Upper lobe of left lung (tissue), 4 donors: Measurements from ENCODE around the gene SERTAD1.

Experiments used
- CTCF ChIP-seq, 6 experiments: fragments of 450-650 bp in 4 of 6; fragments of 200-600 bp in 2 of 6; sonication (generic) in 2 of 6; IDR thresholded peaks; one replicate each; pipeline ENCODE4 v1.5.1; 2016 to 2019; ENCODE audit warnings: antibody characterized with exemption in 6 of 6
- POLR2A ChIP-seq, 4 donors: fragments of 450-650 bp; IDR thresholded peaks; one replicate each; pipeline ENCODE4 v1.5.1; 2016 to 2017; ENCODE audit warnings: antibody characterized with exemption in 4 of 4, mild to moderate bottlenecking in 2 of 4

DNA sequence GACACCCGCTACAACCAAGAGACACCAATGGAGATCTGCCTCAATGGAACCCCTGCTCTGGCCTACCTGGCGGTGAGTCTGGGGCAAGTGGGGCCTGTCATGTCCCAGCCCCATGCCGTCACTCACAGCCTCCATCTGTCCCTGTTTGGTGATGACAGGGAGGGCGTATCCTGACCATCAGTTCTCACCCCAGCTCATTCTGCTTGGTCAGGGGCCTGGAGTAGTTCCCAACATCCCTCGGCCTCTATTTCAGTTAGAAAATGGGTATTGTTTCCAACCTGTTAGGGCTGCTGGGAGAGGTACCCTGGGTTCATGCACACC, 54.0 kb downstream of the SERTAD1 start:
- TF ChIP-seq CTCF (IDR thresholded peaks at IDR 0.05) (no peak), POLR2A (IDR thresholded peaks at IDR 0.05) (no peak)
